ENCODE data around the gene SHF.

- TF ChIP-seq CHD7 (IDR thresholded peaks at IDR 0.05; ENCODE audit: insufficient replicate concordance, low read length) (no peak), GABPA (IDR thresholded peaks at IDR 0.05; ENCODE audit: borderline replicate concordance, insufficient read depth, low read length) (no peak), EP300 (IDR thresholded peaks at IDR 0.05; ENCODE audit: borderline replicate concordance in 1 of 2, low read depth in 2 of 2, low read length in 2 of 2) (no peak), RAD21 (IDR thresholded peaks at IDR 0.05 in 1 of 2, conservative IDR thresholded peaks at IDR 0.05 in 1 of 2; ENCODE audit: low read depth in 2 of 2, low read length in 2 of 2) (no peak), POLR2A (IDR thresholded peaks at IDR 0.05; ENCODE audit: control extremely low read depth in 1 of 2, low read depth in 2 of 2, low read length in 2 of 2) (no peak), CTCF (IDR thresholded peaks at IDR 0.05; ENCODE audit: control extremely low read depth in 1 of 3, insufficient read depth in 1 of 3, low read depth in 1 of 3, low read length in 3 of 3) (no peak), SIN3A (conservative IDR thresholded peaks at IDR 0.05 in 1 of 2, IDR thresholded peaks at IDR 0.05 in 1 of 2; ENCODE audit: low read depth in 1 of 2, low read length in 2 of 2) (no peak), MAX (IDR thresholded peaks at IDR 0.05) (no peak), BRCA1 (IDR thresholded peaks at IDR 0.05; ENCODE audit: low read depth, low read length) (no peak), KDM1A (IDR thresholded peaks at IDR 0.05; ENCODE audit: borderline replicate concordance, low read length) (no peak), HDAC6 (IDR thresholded peaks at IDR 0.05; ENCODE audit: low read depth, low read length) (no peak), BCL11A (IDR thresholded peaks at IDR 0.05; ENCODE audit: low read depth in 2 of 2, low read length in 2 of 2) (no peak), CBX8 (IDR thresholded peaks at IDR 0.05; ENCODE audit: borderline replicate concordance, low read depth, low read length) (no peak)
These were observed 6.1 kb downstream of the SHF start for GRCh38 chr15:45181491-45182285.
